Right lung (tissue), 5 donors: ENCODE results near the gene MFSD2A. TPM values are rescaled to one million over a fixed set of nuclear protein-coding genes. Genes with fewer than 3 reads are reported as not detected.
"Not testable (repeated sequence)": the region's sequence is repeated elsewhere in the genome, so short reads cannot be mapped to it uniquely, and the experiment has no call there.

Source experiments
- DNase-seq, 2 donors: peaks; one replicate each; pipeline ENCODE4 v3.0.0-alpha.2; 2013
- polyA plus RNA-seq, 5 donors: library from polyadenylated mRNA; unstranded; fragments of 120-200 nt; gene quantifications; one replicate each; pipeline versions ENCODE4 v1.2.1 to v1.2.3, GENCODE V29; 2013; ENCODE audit warnings: inconsistent platforms in 1 of 5, low replicate concordance in 1 of 5; ENCODE audit not compliant: insufficient read length in 5 of 5, insufficient read depth in 1 of 5

The MFSD2A gene
- polyA plus RNA-seq, 5 donors, result 53.3 to 196 (median 159) TPM

DNA sequence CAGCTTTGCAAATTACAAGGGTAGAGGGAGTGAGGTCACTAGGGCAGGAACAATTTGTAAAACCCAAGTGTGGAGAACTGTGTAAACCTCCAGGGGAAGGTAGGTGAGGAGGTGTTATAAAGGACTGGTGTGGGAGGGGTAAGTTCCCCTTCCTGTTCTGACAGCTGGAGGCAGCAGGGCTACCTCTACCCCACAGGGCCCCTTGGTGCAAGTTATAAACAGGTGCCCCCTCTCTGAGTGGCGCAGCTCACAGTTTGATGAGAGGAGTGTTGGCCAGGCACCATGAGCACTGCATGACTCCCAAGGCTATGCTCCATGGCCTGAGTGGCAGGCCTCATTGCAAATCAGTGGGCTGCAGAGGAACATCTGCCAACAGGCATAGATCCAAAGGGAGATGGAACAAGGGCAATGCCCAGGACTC, 41.0 kb downstream of the MFSD2A start:
- DNase-seq, result no peak

DNA sequence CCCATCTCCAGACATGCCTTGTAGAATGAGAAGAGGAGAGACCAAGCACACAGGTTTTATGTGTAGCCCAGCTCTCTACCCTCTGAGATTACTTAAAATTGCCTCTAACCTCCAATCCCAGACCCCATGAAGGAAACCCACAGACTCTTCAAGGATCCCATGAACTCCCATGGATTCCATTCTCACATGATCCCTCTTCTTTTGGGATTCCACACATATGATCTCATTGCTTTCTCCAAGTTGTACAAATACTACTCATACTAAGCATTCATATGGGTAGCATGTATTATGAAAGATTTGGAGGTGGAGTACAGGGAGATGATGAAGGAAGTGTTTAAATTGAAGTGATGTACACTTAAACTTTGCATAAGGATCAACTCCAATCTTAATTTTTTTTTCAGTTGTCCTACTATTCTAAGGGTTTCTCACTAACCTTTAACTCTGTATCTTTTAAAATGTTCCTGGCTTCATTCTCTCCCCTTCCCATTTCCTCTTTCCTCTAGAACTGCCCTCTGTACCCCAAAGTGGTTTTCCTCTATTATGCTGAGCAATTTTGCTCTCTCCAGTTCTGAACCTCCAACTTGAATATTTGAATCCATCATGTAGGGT, 41.6 kb downstream of the MFSD2A start:
- no peak for DNase-seq

DNA sequence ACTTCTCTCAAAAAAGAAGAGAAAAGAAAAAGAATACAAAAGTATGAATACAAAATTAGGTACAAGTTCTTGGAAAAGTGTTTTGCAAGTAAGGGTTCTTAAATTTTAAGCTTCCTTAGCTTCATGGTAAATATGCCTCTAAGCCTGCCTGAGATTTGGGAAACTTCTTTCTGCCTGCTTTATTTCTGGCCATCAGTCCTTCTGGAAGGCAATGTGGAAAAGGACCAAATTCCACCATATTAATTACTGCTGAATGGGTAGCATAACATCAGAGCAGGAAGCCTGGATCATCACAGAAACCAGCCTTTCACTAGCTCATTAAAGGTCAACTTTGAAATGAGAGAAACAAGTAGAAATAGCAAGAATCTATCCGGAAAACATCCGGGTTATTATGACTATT, 46.5 kb downstream of the MFSD2A start:
- no peak for DNase-seq

DNA sequence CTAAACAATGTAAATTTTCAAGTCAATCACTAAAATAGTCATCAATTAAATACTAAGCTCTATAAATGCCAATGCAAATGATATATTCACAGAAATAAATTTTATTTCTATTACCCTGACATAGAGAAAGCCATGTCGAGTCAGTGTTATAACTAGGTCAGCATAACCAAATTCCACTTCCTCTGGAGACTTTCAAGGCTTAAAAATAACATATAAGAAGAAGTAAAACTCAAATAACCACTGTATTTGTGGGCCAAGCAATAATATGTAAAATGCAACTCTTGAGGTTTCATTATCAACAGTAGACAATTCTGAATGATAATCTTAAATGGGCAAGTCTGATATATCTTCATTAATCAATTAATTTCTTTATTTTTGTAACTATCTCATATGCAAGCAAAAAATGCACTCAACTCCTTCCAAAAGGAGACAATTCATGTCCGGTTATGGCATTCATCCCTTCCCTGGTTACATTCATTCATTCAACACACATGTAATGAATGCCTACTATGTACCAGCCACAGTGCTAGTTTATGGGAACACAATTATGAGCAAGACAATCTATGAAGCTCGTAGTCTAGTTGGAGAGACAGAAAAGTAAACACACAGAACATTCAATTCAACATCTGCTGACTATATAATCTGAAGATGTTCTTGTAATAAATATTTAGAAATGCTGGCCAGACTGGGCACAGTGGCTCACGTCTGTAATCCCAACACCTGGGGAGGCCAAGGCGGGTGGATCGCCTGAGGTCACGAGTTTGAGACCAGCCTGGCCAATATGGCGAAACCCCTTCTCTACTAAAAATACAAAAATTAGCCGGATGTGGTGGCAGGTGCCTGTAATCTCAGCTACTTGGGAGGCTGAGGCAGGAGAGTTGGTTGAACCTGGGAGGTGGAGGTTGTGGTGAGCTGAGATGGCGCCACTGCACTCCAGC, 48.5 kb downstream of the MFSD2A start:
- DNase-seq, result no peak

DNA sequence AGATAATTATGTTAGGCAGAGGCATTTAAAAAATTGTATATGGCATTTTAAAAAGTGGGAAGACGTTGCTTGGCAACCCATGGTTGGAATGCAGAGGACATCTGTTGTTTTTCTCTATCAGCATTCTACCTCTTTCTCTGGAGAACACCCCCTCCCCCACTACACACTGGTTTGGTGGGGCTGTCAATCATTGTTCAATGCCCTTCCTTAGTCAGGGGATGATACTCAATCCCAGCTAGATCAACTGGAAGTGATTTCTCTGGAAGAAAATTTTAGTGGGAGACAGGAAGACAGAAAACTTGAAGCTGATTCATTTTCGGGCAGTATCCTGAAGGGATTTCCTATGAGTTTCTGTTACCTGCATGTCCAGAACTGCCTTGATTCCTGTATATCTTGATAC, 49.9 kb downstream of the MFSD2A start:
- no peak for DNase-seq

DNA sequence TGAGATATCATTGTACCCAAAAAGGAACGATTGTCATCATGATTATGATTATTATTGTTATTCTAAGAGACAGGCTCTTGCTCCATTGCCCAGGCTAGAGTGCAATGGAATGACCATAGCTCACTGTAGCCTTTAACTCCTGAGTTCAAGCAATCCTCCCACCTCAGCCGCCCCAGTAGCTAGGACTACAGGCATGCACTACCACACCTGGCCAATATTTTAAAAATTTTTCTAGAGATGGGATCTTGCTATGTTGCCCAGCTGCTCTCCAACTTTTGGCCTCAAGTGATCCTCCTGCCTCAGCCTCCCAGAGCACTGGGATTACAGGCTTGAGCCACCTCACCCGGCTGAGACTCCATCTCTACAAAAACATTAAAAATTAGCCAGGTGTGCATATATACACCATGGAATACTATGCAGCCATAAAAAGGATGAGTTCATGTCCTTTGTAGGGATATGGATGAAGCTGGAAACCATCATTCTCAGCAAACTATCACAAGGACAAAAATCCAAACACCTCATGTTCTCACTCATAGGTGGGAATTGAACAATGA, 52.6 kb downstream of the MFSD2A start:
- not testable (repeated sequence) for DNase-seq

DNA sequence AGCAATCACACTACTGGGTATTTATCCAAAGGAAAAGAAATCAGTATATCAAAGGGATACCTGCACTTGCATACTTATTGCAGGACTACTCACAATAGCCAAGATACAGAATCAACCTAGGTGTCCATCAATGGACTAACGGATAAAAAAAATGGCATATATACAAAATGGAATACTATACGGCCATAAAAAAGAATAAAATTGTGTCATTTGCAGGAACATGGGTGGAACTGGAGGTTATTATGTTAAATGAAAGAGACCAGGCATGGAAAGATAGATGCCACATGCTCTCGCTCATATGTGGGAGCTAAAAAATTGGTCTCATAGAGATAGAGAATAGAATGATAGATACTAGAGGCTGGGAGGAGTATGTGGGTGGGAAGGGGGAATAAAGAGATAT, 56.3 kb downstream of the MFSD2A start:
- DNase-seq, result no peak

DNA sequence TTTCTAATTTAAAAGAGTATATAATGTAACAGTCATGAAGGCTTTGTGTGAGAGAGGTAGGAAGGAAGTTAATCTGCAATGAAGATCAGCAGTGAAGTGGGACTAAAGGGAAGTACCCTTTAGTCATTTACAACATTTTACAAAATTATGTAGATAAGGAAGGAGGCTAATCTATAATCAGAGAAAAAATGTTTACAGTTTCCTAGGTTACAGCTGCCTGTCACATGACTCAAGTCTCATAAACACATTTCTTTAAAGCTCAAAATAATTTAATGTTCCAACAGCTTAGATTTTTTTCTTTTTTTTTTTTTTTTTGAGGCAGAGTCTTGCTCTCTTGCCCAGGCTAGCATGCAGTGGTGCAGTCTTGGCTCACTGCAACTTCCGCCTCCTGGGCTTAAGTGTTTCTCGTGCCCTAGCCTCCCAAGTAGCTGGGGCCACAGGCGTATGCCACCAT, 59.3 kb downstream of the MFSD2A start:
- DNase-seq, result no peak

DNA sequence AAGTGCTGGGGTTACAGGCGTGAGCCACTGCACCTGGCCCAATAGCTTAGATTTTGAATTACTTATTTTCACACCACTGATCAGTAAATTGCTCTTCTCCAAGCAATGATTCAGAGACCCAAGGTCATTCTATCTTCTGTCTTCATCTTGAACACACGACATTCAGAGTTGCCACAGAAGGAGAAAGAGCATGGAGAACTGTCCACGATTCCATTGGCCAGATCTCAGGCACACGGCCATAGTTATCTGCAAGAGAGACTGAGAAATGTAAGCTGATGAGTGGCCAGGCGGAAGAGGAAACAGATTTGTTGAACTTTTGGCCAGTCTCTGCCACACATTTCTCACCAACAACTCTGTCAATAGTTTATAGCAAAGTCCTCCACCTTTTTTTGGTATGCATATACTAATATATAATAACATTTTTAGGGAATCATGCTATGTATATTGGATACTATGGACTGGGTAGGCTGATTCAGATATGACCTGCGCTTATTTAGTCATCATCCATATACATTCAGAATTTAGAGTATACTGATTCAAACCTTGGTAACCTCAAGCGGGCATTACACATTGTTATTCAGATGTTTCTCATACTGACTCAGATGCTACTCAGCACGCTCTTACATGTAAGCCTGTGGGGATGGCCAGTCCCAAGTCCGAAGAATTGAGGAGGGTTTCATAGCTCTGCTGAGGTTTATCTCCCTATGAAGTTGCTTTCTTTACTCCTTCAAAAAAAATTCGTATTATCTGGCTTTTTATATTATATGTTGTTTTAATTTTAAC, 60.1 kb downstream of the MFSD2A start:
- DNase-seq, result no peak

DNA sequence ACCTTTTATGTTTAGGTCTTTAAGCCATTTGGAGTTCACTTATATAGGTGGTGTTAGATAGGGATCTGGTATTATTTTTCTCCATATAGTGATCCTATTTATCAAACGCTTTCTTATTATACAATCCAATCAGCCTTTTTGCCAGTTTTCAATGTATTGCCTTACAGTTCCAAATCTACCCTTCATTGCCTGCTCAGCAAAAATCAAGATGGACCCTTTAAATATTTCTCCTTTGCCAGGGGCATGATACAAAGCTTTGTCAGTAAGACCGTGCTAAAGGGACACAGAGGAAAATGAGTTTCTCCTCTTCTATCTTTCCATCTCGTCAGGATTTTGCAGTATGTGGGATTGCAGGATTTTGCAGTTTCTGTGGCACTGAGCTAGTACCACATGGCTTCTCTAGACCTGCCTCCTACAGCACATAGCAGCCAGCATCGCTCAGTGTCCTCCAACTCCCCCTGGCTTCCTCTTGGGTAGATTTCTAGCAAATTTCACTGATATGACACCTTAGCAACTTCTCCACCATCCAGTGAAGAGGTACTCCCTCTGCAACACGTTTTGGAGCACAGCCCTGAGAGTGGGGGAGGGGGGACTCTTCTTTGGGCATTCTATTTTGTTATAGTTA, 63.1 kb downstream of the MFSD2A start:
- no peak for DNase-seq

Other genes with a start within 250 kb of the MFSD2A start
- 10 to 100 TPM; 66.8 to 77.7 (median 71.5) TPM for gene PPIE, start 216.3 kb upstream of the MFSD2A start, polyA plus RNA-seq
- under 1 TPM in 4 of 5 donors, not detected in 1; 0.10 to 0.53 (median 0.18) TPM for gene OXCT2, start 183.8 kb upstream of the MFSD2A start, polyA plus RNA-seq
- gene BMP8B, start 166.3 kb upstream of the MFSD2A start, polyA plus RNA-seq, result 1 to 10 TPM in 4 of 5 donors, under 1 TPM in 1; 0.91 to 2.1 (median 1.5) TPM
- gene TRIT1, start 71.6 kb upstream of the MFSD2A start, polyA plus RNA-seq, result 10 to 100 TPM; 33.9 to 48.5 (median 36.0) TPM
- 10 to 100 TPM in 3 of 5 donors, 1 to 10 TPM in 2; 8.6 to 12.5 (median 10.9) TPM for gene MYCL, start 53.2 kb upstream of the MFSD2A start, polyA plus RNA-seq
- gene CAP1, start 85.6 kb downstream of the MFSD2A start, polyA plus RNA-seq, result 100 to 1,000 TPM; 149 to 170 (median 166) TPM
- gene PPT1, start 142.1 kb downstream of the MFSD2A start, polyA plus RNA-seq, result 100 to 1,000 TPM in 3 of 5 donors, 10 to 100 TPM in 2; 84.4 to 117 (median 101) TPM
- 10 to 100 TPM; 18.0 to 33.8 (median 25.6) TPM for gene RLF, start 206.2 kb downstream of the MFSD2A start, polyA plus RNA-seq